SK-N-SH (cell line): ENCODE measurements around the gene TMLHE.

Experiments
- NRF1 ChIP-seq: IDR thresholded peaks from 2 replicates; pipeline ENCODE4 v1.6.1; 2012; ENCODE audit warnings: low read depth, mild to moderate bottlenecking, low read length
- RAD21 ChIP-seq: IDR thresholded peaks from 2 replicates; pipeline ENCODE4 v1.6.1; 2012; ENCODE audit warnings: mild to moderate bottlenecking, low read length

- TF ChIP-seq RAD21 = no peak
- no peak for TF ChIP-seq NRF1
Observed at GRCh38 chrX:155544881-155545280, 67.9 kb downstream of the TMLHE start.
